GM12892 (cell line): ENCODE data around the gene FIP1L1.

Source experiments
- POLR2A ChIP-seq: IDR thresholded peaks from 2 replicates; pipeline ENCODE4 v1.6.1; 2011; ENCODE audit warnings: low read depth, low read length, control low read depth
- POLR2AphosphoS5 ChIP-seq: IDR thresholded peaks from 2 replicates; pipeline ENCODE4 v1.6.1; 2011; ENCODE audit warnings: low read depth, low read length, control low read depth

- no peak for TF ChIP-seq POLR2A
- TF ChIP-seq POLR2AphosphoS5: no peak
These were observed 99.0 kb downstream of the FIP1L1 start for GRCh38 chr4:53476232-53477037.
